Stimulated activated CD8-positive, alpha-beta memory T cell treated with anti-CD3 and anti-CD28 coated beads, Interleukin-7, amount 100 ng/mL, for 24 hours (primary cell): ENCODE measurements around the gene GPR75.
"Not testable (repeated sequence)": the region's sequence is repeated elsewhere in the genome, so short reads cannot be mapped to it uniquely, and the experiment has no call there.

ENCODE experiments used
- DNase-seq: peaks from one replicate; pipeline ENCODE4 v3.0.0-alpha.2; 2020; ENCODE audit warnings: low read depth

The GPR75 gene

DNA sequence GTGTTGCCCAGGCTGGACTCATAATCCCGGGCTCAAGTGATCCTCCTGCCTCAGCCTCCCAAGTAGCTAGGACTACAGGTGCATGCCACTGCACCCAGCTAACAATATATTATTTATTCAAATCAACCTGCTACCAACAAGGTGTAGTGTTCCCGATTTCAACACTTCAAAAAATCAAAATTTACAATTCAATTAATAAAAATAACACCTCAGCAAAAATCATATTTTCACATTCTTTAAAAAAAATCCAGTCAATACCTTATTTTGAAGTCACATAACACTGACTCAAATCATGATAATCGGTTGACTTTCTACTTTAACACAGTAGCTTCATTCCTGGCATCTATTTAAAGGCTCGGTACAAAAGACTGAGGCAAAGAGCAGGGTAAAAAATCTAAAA, 7.2 kb downstream of the GPR75 start:
- DNase-seq, result no peak

DNA sequence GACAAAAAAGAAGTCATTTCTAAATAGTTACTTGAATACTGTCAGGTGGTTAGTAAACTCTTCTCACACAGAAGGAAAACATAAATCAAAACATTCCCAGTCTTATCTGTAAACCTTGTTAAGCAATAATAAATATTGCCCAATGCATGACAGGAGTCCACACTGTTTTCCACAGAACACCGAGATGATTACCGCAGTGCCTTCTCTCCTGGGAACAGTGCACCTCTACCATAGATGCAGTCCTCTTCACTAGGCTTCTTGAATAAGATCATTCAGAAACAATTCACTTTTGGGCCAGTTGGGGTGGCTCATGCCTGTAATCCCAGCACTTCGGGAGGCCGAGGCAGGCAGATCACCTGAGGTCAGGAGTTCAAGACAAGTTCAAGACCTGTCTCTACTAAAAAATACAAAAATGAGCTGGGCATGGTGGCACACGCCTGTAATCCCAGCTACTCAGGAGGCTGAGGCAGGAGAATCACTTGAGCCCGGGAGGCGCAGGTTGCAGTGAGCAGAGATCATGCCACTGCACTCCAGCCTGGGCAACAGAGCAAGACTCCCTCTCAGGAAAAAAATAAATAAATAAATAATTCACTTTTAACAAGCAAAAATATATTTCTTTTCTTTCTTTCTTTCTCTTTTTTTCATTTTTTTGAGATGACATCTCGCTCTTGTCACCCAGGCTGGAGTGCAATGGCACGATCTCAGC, 8.6 kb downstream of the GPR75 start:
- DNase-seq, result not testable (repeated sequence)

DNA sequence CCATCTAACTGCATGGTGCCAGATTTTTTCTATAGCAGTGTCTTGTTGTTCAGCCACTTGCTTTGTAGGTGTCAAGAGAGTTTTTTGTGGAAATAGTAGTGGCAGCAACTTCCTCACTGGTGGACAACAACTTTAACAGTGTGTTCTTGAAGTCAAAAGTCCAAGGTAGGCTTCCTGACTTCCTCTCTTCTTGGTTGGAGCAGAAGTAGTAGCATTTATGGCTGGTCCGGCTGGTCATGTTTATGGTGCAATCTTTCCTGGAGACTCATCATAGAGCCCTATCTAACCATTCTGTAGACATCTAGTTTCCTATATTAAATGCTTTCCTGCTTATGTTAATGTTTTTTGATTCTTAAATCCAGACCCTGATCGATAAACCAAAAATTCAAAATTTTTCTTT, 11.7 kb downstream of the GPR75 start:
- DNase-seq, result no peak

DNA sequence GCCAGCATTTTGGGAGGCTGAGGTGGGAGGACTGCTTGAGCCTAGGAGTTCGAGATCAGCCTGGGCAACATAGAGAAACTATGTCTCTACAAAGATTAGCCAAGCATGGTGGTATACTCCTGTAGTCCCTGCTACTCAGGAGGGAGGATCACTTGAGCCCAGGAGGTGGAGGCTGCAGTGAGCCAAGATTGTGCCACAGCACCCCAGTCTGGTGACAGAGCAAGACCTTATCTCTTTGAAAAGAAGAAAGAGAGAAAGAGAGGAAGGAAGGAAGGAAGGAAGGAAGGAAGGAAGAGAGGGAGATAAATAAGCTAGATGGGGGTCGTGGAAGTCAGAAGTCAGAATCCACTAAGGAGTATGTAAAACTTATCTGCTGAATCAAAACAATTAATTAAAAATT, 16.2 kb downstream of the GPR75 start:
- DNase-seq, result no peak

DNA sequence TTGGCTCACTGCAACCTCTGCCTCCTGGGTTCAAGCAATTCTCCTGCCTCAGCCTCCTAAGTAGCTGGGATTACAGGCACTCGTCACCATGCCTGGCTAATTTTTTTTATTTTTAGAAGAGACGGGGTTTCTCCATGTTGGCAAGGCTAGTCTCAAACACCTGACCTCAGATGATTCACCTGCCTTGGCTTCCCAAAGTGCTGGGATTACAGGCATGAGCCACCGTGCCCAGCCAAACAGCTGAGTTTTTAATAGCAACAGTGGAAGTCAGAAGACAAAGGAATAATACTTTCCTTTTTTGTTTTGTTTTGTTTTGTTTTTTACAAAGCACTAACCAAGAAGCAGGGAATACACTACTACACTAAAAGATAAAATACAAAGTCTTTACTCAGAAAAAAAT, 16.9 kb downstream of the GPR75 start:
- no peak for DNase-seq

DNA sequence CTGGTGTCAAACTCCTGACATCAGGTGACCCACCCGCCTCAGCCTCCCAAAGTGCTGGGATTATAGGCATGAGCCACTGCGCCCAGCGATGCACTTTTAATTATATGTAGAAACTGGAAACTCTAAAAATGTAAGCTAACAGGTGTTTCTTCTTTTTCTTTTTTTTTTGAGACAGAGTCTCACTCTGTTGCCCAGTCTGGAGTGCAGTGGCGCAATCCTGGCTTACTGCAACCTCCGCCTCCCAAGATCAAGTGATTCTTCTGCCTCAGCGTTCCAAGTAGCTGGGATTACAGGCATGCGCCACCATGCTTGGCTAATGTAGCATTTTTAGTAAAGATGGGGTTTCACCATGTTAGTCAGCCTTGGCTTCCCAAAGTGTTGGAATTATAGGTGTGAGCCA, 18.1 kb downstream of the GPR75 start:
- not testable (repeated sequence) for DNase-seq

DNA sequence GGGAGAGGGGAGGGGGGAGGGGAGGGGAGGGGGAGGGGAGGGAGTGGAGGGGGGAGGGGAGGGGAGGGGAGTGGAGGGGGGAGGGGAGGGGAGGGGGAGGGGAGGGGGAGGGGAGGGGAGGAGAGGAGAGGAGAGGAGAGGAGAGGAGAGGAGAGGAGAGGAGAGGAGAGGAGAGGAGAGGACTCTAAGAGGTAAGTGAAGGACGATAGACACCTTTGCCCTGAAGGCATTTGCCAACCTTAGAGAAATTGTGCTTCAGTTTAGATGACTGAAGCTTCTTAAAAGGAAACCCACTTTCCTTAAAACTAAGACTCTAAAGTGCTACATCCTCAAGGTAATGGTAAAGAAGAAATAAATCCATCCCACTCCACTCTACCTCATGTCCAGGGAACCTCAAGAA, 19.2 kb downstream of the GPR75 start:
- no peak for DNase-seq

DNA sequence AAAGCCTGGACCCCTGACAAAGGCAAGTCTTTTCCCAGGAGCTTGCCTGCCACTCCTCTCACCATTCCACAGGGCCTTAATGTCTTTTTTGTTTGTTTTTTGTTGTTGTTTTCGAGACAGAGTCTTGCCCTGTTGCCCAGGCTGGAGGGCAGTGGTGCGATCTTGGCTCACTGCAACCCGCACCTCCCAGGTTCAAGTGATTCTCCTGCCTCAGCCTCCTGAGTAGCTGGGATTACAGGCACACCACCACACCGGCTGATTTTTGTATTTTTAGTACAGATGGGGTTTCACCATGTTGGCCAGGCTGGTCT, 29.8 kb downstream of the GPR75 start:
- DNase-seq, result not testable (repeated sequence)

DNA sequence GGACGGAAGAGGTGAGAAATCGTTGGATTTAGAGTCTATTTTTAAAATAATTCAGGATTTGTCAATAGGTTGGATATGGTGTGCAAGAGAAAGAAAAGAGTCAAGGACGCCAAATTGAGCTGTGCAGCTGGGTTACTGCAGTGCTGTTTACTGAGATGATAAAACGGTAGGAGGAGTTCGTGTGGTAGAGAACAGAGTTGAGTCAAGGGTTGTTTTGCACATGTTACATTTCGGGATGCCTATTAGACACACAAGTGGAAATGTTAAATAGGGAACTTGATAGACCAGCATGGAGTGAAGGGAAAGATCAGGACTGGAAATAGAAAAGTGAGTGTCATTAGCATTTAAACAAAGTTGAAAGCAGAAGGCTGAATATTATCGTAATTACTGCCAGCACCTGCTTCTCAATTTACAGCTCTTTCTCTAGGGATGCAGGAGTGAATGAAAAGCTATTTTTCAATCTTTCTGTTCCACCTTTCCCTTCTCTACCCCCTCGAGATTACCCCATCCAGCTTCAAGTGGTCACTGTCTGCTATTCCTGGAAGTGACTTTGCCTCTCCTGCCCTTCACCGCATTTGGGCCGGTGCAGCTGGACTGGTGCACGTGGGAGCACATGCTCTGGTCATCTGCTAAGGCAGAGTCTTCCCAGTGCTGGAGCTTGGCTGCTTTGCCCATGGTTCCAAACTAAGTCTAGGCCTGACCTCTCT, 30.3 kb downstream of the GPR75 start:
- no peak for DNase-seq

DNA sequence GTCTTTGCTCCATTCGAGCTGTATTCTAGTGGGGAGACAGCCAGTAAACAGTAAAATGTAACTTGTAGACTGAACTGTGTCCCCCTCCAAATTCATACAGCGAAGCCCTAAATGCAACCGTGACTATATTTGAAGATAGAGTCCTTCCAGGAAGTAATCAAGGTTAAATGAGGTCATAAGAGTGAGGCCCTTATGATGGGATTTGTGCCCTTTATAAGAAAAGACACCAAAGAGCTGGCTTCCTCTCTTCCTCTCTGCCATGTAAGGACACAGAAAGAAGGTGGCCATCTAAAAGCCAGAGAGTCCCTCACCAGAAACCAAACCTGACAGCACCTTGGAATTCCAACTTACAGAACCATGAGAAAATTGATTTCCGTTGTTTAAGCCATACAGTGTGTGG, 31.4 kb downstream of the GPR75 start:
- DNase-seq, result no peak

DNA sequence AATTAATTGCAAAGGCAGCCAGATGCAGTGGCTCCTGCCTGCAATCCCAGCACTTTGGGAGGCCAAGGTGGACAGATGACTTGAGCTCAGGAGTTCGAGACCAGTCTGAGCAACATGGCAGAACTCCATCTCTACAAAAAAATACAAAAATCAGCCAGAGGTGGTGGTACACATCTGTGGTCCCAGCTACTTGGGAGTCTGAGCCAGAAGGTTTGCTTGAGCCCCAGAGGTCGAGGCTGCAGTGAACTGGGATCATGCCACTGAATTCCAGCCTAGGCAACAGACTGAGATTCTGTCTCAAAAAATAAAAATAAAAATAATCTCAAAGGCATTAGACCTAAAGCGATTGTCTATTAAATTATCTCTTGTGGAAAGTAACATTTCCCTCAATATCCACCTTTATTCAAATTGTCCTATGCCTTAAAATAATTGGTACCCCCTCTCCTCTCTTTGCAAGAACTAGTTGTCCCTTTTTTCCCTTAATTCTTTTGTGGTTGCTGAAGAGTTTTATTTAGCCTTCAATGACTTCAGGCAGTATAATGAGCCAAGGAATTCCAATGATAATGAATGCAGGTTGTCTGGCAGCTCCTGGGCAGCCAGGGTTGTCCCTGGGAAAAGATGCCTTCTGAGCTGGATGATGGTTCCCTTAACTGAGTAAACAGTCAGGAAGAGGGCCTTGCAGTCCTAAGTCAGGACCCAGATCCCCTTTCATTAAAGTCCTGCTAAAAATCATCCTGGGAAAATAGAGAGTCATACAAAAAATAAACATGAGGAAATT, 32.2 kb downstream of the GPR75 start:
- DNase-seq, result no peak

DNA sequence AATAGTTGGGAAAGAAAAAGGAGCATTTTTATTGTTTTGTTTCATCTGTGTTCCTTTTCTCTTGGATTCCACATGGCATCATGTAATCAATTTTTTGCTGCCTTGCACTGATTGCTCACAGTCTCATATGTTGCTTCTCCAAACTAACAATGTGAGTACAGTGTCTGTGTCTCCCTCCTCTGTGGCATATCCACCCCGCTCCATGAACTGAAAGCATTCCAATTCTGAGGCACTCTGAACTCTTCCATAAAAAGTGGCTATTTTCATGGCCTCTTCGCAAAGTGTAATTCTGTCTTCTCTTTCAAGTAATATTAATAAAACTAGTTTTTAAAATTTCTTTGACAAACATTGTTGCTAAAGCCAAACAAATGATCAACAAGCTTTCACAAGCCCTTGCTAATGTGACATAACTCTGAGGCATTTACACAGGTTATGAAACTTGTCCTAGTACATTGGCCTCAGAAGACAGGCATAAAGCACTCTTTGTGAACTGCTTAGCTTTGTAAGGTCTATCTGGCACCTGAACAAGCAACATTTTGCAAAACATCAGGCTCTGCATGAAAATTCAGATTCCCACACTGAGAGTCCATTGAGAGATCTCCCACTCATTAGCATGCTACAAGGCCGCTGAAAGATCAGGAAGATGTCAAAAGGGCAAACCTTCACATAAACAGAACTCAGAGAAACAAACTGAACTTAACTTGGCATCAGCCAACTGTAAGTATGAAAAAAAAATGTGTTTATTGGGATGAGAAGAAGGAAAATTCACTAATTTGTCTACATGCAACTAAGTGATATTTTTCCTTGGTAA, 33.0 kb downstream of the GPR75 start:
- no peak for DNase-seq

DNA sequence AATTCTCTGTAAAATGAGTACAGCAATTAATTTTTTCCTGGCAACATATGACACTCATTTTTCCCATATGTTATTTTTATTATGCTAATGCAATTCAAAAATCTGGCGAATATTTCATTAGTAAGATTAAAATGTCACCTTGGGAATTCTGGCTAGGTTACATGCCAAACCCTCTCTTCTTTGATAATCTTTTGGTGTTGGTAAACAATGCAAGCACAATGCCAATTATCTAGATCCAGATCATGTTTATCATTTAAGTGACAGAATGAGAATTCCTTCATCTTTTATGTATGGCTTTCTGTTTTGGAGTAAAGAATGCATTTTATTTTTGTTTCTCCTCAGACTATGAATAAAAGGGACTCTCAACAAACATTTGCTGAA, 33.7 kb downstream of the GPR75 start:
- DNase-seq, result no peak

DNA sequence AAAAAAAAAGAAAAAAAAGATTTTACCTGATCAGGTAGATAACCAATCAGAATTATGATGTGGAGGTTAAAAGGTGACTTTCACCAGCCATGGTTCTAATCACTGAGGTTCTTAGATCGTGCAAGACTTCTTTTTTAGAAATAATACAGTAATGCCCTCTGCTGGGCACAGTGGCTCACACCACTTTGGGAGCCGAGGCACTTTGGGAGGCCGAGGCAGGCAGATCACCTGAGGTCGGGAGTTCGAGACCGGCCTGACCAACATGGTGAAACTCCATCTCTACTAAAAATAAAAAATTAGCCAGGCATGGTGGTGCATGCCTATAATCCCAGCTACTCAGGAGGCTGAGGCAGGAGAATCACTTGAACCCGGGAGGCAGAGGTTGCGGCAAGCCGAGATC, 36.1 kb downstream of the GPR75 start:
- DNase-seq, result not testable (repeated sequence)

DNA sequence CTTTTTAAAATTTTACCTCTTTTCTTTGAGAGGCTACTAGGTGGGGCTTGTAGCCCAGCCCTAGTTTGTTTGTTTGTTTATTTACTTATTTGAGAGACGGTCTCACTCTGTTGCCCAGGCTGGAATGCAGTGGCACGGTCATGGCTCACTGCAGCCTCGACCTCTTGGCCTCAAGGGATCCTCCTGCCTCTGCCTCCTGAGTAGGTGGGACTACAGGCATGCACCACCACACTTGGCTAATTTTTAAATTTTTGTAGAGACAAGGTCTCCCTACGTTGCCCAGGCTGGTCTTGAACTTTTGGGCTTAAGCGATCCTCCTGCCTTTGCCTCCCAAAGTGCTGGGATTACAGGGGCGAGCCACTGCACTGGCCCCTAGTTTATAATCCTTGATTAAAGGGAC, 38.0 kb downstream of the GPR75 start:
- no peak for DNase-seq

DNA sequence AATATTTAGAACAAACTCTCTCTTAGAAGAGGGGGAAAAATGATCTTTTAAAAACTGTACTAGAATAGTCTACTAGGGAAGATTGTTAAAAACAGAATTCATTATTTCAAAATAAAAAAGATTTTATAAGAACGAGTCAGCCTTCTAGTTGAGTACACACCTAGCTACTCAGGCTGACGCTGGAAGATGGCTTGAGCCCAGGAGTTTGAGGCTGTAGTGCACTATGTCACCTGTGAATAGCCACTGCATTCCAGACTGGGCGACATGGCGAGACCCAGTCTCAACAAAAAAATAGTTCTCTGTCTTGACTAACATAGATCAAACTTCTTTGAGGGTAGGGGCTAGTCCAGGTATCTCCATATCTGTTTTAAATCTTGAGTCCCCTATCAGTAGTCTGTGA, 39.1 kb downstream of the GPR75 start:
- no peak for DNase-seq

DNA sequence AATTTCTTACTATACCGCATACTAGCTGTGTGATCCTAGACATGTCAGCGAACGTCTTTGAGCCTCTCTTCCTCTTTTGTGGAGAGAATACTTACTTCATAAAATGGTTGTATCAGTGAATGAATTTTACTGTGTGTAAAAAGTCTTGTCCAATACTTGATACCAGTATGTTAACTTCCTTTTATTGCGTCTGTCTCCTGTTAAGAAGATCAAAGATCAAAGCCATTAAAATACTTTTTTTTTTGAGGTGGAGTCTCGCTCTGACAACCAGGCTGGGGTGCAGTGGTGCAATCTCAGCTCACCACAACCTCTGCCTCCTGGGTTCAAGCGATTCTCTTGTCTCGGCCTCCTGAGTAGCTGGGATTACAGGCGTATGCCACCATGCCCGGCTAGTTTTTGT, 39.7 kb downstream of the GPR75 start:
- DNase-seq, result no peak

DNA sequence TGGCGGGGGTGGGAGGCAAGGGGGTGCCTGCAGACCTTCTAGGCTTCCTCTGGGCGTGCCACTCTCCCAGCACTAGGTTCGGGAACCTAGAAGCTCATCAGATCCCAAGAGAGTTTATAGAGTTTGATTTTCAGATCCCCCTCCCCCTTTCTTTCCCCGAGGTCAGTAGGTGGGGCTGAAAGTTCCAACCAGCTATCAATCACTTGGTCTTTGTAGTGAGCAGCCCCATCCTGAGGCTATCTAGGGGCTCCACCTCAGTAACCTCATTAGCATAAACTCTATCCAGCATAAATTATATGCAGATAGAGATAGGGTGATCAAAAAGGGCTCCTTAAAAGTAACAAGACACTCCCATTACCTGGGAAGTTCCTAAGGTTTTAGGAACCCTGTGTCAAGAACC, 40.1 kb downstream of the GPR75 start:
- DNase-seq, result no peak

DNA sequence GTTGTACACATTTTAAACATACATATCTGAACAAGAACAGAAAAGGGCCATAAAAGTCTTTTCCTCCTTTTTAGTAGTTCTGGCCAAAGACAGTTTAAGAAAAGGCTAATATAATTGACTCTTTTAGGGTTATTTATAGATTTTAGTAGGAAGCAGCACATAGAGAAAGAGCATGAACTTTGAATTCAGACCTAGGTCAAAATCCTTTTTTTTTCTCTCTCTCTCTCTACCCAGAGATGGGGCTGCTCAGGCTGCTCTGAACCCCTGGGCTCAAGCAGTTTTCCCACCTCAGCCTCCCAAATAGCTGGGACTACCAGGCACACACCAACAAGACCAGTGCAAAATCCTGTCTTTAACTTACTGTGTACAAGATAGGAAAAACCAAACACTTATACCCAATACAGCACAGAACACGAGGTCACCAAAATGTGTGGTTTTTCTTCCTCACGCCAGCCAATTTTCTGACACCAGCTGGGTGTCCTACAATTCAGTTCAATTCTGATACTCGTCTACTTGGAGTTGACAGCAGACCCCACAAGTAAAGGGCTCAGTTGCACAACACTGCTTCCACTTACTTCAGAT, 40.8 kb downstream of the GPR75 start:
- no peak for DNase-seq

DNA sequence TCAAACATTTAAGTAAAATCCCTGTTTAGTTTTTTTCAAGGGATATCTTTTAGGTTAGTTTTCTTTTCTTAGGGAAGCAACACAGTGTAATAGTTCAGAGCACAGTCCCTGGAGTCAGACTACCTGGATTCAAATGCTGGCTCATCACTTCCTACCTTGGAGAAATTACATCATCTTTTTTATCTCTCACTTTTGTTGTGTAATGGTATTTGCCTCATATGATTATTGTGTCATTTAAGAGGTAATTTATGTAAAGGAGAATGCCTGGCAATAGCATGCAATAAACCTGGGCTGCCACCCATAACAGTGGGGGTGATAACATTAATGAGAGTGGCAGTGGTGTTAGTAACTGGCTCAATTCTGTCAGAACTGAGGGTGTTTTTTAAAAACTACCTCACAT, 46.6 kb downstream of the GPR75 start:
- no peak for DNase-seq

DNA sequence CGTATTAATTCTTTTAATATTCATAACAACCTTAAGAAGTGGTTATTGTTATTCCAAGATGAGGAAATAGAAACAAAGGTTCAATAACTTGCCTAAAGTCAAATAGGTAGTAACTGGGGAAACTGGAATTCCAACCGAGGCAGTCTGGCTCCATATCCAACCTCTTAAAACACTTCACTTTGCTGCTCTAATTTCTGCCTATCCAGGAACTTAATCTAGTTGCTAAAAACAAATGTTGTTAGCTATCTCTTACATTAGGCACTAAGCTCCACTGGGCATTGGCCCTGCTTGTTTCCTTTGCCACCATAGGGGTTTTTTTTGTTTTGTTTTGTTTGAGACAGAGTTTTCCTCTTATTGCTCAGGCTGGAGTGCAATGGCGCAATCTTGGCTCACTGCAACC, 48.2 kb downstream of the GPR75 start:
- no peak for DNase-seq
